ENCODE measurements around the gene FRAT2.

FRAT2 gene

GRCh38 chr10:97325754-97326153 lies 8.8 kb downstream of the FRAT2 start:
- peak; percentile 62 for DNase-seq (ENCODE audit: low spot score)

GRCh38 chr10:97323501-97323900 lies 11.0 kb downstream of the FRAT2 start:
- no peak for DNase-seq (ENCODE audit: low spot score)

DNA sequence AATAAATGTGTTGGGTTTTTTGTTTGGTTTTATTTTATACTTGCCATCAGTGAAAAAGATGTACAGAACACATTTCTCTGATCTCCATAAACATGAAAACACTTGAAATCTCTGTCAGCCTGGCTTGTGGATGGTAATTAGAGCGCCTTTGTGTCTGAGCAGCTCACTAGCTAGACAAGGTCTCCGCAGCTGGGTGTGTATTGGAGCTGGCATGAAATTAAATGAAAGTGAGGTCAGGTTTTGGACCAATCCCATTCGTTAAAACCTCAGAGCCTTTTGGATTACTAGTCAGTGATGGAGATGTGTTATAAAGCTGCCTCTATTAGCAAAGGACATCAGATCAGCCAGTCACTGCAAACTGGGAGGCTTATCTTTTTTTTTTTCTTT lies 12.7 kb downstream of the FRAT2 start:
- no peak for DNase-seq (ENCODE audit: low spot score)

- no peak for DNase-seq (ENCODE audit: low spot score)
Observed at GRCh38 chr10:97321032-97321803, 13.3 kb downstream of the FRAT2 start.

DNA sequence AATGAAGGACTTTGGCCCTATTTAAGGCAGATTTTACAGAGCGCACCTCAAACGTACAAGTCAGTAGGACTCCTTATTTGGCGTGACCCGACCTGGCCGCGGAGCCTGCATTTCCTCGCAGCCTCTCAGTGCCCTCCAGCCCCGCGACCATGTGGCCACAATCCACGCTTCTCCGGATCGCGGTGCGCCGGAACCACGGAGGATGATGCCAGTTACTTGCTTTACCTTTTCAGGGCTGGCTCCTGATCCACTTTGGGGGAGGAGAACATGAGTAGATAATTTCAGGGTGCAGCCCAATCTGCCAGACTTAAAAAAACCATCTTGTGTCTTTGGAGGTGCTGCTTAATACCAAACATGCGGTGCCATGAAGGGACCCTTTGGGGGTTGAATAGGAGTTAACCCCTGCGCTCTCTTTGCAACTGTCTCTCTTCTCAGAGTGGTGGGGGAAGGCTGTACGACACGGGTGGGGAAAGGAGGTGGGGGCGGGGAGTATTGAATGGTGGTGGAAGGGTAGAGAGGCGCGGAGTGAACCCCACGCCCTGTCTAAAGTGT lies 14.0 kb downstream of the FRAT2 start:
- DNase-seq (ENCODE audit: low spot score): no peak

- DNase-seq (ENCODE audit: low spot score): peak; percentile 55
Observed at GRCh38 chr10:97319671-97320479, 14.7 kb downstream of the FRAT2 start.

DNA sequence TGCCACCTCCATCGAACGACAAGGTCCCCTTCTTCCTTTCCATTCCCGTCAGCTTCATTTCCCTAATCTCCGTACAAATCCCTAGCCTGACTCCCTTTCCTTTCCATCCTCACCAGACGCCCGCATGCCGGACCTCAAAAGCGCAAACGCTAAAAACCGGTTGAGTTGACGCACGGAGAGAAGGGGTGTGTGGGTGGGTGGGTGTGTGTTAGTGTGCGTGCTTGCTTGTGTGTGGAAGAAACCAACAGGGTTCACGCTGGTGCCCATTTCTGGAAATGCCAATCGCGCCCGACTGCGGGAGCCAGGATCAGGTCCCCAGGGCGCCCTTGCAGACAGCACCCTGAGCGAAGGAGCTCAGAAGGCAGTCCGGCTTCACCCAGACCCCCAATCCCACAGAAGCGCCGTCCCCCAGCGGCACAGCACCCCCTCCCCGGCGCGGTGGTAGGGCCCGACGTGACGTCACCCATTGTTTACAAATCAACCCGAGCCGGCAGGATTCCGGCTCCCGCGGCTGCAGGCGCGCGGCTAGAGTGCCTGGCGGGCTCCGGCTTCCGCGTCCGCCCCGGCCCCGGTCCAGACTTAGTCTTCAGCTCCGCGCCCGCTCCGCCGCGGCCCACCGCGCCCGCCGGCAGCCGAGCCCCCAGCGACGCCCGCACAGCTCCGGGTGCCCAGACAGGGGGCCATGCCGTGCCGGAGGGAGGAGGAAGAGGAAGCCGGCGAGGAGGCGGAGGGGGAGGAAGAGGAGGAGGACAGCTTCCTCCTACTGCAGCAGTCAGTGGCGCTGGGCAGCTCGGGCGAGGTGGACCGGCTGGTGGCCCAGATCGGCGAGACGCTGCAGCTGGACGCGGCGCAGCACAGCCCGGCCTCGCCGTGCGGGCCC lies 15.5 kb downstream of the FRAT2 start, which contains the start of gene FRAT1:
FRAT1 (plus strand) TSS at position 500 of the 880 bp plus-strand sequence; CDS start at position 683, 183 bp downstream.
- DNase-seq (ENCODE audit: low spot score): peak; percentile 86

DNA sequence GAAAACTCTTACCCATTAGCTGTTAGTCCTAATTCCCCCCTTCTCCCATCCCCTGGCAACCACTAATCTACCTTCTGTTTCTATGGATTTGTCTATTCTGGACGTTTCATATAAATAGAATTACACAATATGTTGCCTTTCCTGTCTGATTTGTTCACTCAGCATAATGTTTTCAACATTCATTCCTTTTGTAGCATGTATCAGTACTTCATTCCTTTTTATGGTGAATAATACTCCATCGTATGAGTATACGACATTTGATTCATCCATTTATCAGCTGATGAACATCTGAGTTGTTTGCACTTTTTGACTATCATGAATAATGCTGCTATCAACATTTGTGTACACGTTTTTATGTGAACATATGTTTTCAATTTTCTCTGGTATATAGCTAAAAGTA lies 19.9 kb downstream of the FRAT2 start:
- no peak for DNase-seq (ENCODE audit: low spot score)

DNA sequence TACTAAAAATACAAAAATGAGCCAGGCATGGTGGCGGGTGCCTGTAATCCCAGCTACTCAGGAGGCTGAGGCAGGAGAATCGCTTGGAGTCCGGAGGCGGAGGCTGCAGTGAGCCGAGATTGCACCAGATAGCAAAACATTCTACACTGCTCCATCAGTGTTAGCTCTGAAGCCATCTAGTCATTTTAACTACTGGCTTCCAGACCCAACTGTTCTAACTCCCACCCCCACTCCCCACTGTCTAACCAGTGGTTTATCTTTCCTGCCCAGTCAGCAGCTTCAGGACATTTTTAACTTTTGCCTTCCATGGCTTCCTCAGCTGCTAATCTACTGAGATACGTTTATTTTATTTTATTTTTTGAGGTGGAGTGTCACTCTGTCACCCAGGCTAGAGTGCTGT lies 21.6 kb downstream of the FRAT2 start:
- no peak for DNase-seq (ENCODE audit: low spot score)

- DNase-seq (ENCODE audit: low spot score): no peak
Observed at GRCh38 chr10:97311111-97311626, 23.4 kb downstream of the FRAT2 start.

DNA sequence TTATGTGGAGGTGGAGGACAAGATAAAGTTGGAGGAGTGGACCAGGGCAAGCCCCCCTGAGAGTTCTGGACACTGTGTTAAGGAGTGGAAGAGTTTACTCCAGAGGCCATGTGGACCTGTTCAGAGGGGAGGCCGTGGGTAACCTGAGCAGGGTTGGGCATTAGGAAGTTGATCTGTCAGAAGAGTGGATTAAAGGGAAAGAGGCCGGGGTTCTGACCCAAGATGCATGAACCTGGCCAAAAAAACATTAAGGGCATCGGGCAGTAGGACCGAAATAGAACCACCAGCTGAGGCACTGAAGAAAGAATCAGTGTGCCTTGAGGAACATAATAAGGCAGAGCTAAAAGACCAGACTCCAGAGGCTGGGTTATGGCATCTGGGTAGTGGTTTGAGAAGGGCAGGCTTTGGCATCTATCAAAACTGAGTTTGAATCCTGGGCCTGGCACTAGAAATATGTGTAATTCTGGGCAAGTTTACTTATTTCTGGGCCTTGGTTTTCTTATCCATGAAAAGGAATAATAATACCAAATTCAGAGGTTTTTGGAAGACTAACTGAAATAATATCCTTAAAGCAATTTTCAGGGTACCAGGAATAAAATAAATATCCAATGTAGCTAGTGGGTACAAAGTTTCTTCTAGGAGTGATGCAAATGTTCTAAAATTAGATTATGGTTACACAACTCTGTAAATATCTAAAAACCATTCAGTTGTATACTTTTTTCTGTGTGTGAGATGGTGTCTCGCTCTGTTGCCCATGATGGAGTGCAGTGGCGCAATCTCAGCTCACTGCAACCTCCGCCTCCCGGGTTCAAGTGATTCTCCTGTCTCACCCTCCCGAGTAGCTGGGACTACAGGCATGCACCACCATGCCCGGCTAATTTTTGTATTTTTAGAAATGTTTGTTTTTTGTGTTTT lies 26.4 kb downstream of the FRAT2 start:
- no peak for DNase-seq (ENCODE audit: low spot score)

DNA sequence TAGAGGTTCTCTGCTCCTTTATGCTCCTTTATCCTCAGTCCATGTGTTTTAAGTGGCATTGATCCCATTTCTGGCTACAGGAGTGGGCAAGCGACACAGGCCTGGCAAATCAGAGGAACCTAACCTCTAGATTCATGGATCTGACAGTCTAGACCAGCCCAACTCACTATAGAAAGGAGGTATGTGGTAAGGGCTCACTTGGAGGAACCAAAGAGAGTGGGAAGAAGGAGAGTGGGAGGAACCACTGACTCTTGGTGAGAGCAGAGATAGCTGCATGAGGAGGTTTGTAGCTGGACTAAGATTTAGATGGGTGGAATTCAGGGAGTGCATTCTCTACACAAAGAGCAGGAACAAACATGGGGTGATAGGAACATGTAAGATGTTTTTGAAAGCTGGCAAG lies 27.1 kb downstream of the FRAT2 start:
- no peak for DNase-seq (ENCODE audit: low spot score)

- DNase-seq (ENCODE audit: low spot score): no peak
Observed at GRCh38 chr10:97302088-97302791, 32.3 kb downstream of the FRAT2 start.

DNA sequence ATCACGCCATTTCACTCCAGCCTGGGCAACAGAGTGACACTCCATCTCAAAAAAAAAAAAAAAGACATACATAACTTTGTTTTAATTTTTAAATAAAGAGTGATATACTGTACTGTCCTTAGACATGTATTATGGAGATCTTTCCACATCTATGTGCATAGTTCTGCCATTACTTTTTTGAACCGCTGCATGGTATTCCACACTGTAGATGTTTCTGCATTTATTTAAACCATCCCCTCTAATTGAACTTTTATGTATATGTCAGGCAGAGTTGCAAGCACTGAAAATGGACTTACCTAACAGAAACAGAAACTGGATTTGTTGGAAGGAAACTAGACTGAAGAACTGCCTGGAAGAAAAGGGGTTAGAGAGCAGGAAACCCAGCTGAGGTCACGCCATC lies 33.5 kb downstream of the FRAT2 start:
- DNase-seq (ENCODE audit: low spot score): no peak

- no peak for DNase-seq (ENCODE audit: low spot score)
Observed at GRCh38 chr10:97298223-97298571, 36.3 kb downstream of the FRAT2 start.

GRCh38 chr10:97297556-97298222 lies 36.8 kb downstream of the FRAT2 start:
- DNase-seq (ENCODE audit: low spot score): no peak

- DNase-seq (ENCODE audit: low spot score): no peak
Observed at GRCh38 chr10:97292862-97293198, 41.7 kb downstream of the FRAT2 start.

- peak; percentile 98 for DNase-seq (ENCODE audit: low spot score)
Observed at GRCh38 chr10:97292097-97292861, 42.2 kb downstream of the FRAT2 start, which contains the start of gene ARHGAP19. TSS of gene ARHGAP19 (minus strand) at chr10:97292637. CDS start at chr10:97292627, 10 bp downstream.
